Epithelial cell of proximal tubule (primary cell): ENCODE measurements around the gene BICDL1. TPM values are rescaled to one million over a fixed set of nuclear protein-coding genes. Genes with fewer than 3 reads are reported as not detected.
A peak's percentile ranks its signal among the peaks of the same experiment; 100 is the strongest.
"Not testable (repeated sequence)": the region's sequence is repeated elsewhere in the genome, so short reads cannot be mapped to it uniquely, and the experiment has no call there.

Experiments
- DNase-seq: peaks from one replicate; pipeline ENCODE4 v3.0.0-alpha.2; 2011; ENCODE audit warnings: low read depth
- H3K4me3 ChIP-seq: 2 replicates; pipeline ENCODE4 v1.5.1; 2011; ENCODE audit warnings: low read depth, mild to moderate bottlenecking, low read length
- total RNA-seq: library from RNA; depleted of rRNA; stranded (reverse); fragments of >200 nt; gene quantifications from 2 replicates; pipeline ENCODE4 v1.2.3, GENCODE V29; 2015
- TF ChIP-seq, protein P1 (sequence below): conservative IDR thresholded peaks from 2 replicates; pipeline ENCODE4 v1.5.1; 2012; ENCODE audit warnings: low read depth, mild to moderate bottlenecking, low read length

Gene BICDL1
- total RNA-seq, 1 donor from 2014 or later: 4.6 TPM

DNA sequence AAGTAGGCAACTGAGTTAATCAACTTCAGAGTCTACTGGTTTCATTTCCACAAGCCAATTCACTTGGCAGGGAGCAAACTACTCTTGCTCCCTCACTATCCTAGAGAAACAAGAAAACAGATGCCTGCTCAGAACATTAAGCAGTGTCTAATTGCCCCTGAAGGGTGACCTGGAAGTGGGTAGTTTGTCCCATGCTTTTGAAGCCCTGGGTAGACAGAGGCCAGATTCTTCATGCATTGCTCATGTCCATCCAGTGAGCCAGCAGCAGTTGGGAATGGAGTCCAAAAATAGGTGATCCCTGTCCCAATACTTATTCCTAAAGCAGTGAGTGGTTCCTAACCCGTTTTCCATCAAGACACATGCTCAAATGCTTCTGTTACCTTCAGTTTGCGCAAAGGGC is 48.8 kb downstream of the BICDL1 start:
- peak; percentile 66 for DNase-seq
- H3K4me3 ChIP-seq: no peak overlapping the region
- TF ChIP-seq, protein P1, sequence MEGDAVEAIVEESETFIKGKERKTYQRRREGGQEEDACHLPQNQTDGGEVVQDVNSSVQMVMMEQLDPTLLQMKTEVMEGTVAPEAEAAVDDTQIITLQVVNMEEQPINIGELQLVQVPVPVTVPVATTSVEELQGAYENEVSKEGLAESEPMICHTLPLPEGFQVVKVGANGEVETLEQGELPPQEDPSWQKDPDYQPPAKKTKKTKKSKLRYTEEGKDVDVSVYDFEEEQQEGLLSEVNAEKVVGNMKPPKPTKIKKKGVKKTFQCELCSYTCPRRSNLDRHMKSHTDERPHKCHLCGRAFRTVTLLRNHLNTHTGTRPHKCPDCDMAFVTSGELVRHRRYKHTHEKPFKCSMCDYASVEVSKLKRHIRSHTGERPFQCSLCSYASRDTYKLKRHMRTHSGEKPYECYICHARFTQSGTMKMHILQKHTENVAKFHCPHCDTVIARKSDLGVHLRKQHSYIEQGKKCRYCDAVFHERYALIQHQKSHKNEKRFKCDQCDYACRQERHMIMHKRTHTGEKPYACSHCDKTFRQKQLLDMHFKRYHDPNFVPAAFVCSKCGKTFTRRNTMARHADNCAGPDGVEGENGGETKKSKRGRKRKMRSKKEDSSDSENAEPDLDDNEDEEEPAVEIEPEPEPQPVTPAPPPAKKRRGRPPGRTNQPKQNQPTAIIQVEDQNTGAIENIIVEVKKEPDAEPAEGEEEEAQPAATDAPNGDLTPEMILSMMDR: no peak

DNA sequence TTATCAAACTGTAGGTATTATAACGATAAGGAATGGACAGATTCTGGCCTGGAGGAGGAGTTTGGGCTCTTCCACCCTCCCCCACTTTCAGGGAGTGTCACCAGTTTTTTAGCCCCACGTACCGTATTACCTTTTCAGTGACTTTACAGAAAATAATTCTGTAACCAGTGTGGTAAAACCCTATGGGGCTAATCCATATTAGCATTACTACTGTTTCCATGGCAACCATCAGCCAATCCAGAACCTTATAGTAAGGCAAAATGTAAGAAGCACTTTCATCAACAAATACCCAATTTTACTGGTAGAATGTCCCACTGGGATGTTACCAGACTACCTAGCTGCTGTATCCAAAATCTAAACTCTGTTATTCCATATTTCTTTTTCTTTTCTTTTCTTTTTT is 50.7 kb downstream of the BICDL1 start:
- no peak overlapping the region for H3K4me3 ChIP-seq
- TF ChIP-seq, protein P1: no peak
- DNase-seq: no peak

DNA sequence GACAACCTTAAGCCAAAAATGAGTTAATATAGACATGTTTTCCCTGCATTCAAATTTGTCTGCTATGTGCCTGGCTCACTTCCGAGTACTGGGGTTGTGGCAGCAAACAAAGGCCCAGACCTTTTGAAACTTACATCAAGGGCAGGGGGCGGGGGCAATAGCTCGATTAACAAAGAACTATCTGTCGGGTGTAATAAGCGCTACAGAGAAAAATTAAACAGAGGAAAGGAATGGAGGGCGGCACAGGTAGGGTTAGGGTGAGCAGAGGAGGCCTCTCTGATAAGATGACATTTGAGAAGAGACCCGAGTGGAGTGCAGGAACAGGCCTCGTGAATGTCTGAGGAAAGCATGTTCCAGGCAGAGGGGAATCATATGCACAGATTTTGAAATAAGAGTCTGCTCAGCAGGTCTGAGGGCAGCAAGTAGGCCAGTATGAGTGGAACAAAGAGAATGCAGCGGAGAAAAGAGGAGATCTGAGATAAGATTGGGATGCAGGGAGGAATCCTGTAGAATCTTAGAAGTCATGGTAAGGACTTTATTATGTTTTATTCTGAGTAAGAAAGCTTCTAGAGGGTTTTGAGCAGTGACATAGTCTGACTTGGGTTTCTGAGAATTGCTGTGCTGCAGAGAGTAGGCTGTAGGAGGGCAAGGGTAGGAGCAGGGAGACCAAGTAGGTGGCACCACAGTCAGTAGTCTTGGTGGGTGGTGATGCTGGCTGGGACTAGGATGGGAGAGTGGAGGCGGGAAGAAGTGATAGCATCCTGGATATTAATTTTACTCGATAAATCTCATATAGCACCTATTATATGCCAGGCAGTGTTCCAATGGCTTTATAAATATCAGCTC is 52.6 kb downstream of the BICDL1 start:
- H3K4me3 ChIP-seq: no peak overlapping the region
- TF ChIP-seq, protein P1: no peak
- no peak for DNase-seq

DNA sequence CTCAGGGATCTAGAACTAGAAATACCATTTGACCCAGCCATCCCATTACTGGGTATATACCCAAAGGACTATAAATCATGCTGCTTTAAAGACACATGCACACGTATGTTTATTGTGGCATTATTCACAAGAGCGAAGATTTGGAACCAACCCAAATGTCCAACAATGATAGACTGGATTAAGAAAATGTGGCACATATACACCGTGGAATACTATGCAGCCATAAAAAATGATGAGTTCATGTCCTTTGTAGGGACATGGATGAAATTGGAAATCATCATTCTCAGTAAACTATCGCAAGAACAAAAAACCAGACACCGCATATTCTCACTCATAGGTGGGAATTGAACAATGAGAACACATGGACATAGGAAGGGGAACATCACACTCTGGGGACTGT is 56.3 kb downstream of the BICDL1 start:
- DNase-seq, H3K4me3 ChIP-seq: not testable (repeated sequence)

DNA sequence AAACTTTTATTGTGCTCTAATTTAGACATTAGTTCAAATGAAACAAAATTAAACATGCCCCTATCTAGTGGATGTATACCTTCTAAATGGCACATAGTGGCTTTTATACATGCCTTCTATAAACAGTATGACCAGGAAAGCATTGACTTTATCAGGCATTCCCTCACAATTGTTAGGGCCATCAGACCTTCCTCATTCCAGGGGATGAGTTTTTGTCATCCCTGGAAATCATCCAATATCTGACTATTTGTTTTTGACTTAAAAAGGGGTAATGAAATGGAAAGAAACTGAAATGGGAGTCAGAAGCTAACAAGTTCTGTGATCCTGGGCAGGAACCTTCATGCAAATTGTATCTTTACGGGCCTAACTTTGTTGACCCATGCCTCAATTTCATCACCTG is 58.0 kb downstream of the BICDL1 start:
- no peak overlapping the region for H3K4me3 ChIP-seq
- DNase-seq: no peak
- TF ChIP-seq, protein P1: no peak

DNA sequence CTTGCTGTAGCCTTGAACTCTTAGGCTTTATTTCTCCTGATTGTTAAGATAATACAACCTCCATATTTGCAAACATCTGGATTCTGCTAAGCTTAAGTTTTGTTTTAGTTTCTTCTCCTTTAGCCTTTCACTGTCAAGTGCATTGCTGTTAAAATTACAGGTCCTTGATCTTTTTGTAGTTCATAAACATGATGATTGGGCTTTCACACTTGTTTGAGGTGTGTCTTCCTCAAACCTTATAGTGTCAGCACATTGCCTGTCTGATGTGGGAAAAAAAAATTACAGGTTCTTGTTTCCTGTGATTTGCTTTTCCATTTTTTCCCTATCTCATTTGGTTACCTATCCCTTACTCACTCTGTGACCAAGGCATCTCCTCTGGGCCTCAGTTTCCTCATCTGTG is 59.2 kb downstream of the BICDL1 start:
- DNase-seq: no peak
- TF ChIP-seq, protein P1: no peak
- H3K4me3 ChIP-seq: no peak overlapping the region

DNA sequence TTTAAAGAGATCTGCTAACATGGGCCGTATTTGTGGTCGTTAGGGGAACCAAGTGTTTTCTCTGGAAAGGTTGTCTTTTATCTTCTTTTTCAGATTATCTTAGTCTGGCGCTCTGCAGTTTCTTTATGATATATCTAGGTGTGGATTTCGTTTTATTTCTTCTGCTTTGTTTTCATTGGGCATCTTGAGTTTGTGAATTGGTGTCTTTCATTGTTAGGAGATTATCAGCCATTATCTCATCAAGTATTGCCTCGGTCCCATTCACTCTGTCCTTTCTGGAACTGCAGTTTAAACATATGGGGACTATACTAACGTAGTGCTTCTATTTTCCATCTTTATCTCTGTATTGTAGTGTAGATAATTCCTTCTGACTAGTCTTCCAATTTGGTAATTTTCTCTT is 60.4 kb downstream of the BICDL1 start:
- DNase-seq: no peak
- H3K4me3 ChIP-seq: no peak overlapping the region
- TF ChIP-seq, protein P1: no peak
